PC-9 (cell line): Measurements from ENCODE around the gene MFRP. TPM values are rescaled to one million over a fixed set of nuclear protein-coding genes. Genes with fewer than 3 reads are reported as not detected.

Experiments used
- BruUV-seq: library from RNA; stranded (reverse); fragments of 400-500 nt; replicated peaks from 2 replicates; lab custom pipeline; 2021; lab: Mats Ljungman, UMichigan
- CTCF ChIA-PET: fragments of 300-600 bp; sonication (Branson Sonifier 250); formaldehyde crosslinking; loops from one replicate; lab custom pipeline; 2022; ENCODE audit warnings: antibody characterized with exemption; lab: Charles Lee
- POLR2A ChIA-PET: fragments of 300-600 bp; sonication (Branson Sonifier 250); formaldehyde crosslinking; loops from one replicate; lab custom pipeline; 2022; ENCODE audit warnings: antibody characterized with exemption; ENCODE audit not compliant: unreplicated experiment; lab: Charles Lee
- DNase-seq, 2 experiments: peaks; one replicate each; pipeline versions ENCODE4 v3.0.0 to v3.0.0-alpha.2; 2015 to 2022; ENCODE audit warnings: mixed read lengths in 1 of 2
- H2AFZ ChIP-seq: fragments of 200-600 bp; sonication (generic); 2 replicates; pipeline ENCODE4 v1.8.1; 2017; ENCODE audit warnings: antibody characterized with exemption
- H3F3A ChIP-seq: fragments of 200-600 bp; sonication (generic); 2 replicates; pipeline ENCODE4 v1.8.1; 2017; ENCODE audit warnings: antibody characterized with exemption, mild to moderate bottlenecking, low read depth; ENCODE audit not compliant: insufficient read depth
- H3K27ac ChIP-seq: fragments of 200-600 bp; sonication (generic); 2 replicates; pipeline ENCODE4 v1.6.1; 2016; ENCODE audit warnings: mixed run types
- H3K27me3 ChIP-seq: fragments of 200-600 bp; sonication (generic); 2 replicates; pipeline ENCODE4 v1.6.1; 2016; ENCODE audit warnings: low read depth, mixed run types; ENCODE audit not compliant: insufficient read depth
- H3K36me3 ChIP-seq: fragments of 200-600 bp; sonication (generic); 2 replicates; pipeline ENCODE4 v1.6.1; 2016; ENCODE audit warnings: low read depth, mixed run types
- H3K4me1 ChIP-seq: fragments of 200-600 bp; sonication (generic); replicated peaks from 2 replicates; pipeline ENCODE4 v1.6.1; 2016; ENCODE audit warnings: mixed run types; ENCODE audit not compliant: insufficient read depth
- H3K4me2 ChIP-seq: fragments of 200-600 bp; sonication (generic); 2 replicates; pipeline ENCODE4 v1.6.1; 2017; ENCODE audit warnings: mixed run types
- H3K4me3 ChIP-seq: fragments of 200-600 bp; sonication (generic); 2 replicates; pipeline ENCODE4 v1.6.1; 2016; ENCODE audit warnings: mixed run types
- H3K79me2 ChIP-seq: fragments of 200-600 bp; sonication (generic); 2 replicates; pipeline ENCODE4 v1.6.1; 2017; ENCODE audit warnings: low read depth, mixed run types
- H3K9me2 ChIP-seq: fragments of 200-600 bp; sonication (generic); 2 replicates; pipeline ENCODE4 v1.8.1; 2017; ENCODE audit warnings: mild to moderate bottlenecking; ENCODE audit not compliant: insufficient read depth
- H3K9me3 ChIP-seq: fragments of 200-600 bp; sonication (generic); 2 replicates; pipeline ENCODE4 v1.8.1; 2016; ENCODE audit warnings: low read depth; ENCODE audit not compliant: insufficient read depth
- H4K20me1 ChIP-seq: fragments of 200-600 bp; sonication (generic); 2 replicates; pipeline ENCODE4 v1.8.1; 2017; ENCODE audit not compliant: insufficient read depth
- CTCF ChIP-seq: fragments of 200-600 bp; sonication (generic); conservative IDR thresholded peaks from 2 replicates; pipeline ENCODE4 v1.6.1; 2017; ENCODE audit warnings: mixed run types, antibody characterized with exemption, mild to moderate bottlenecking, moderate library complexity
- EZH2 ChIP-seq: fragments of 200-600 bp; sonication (generic); IDR thresholded peaks from 2 replicates; pipeline ENCODE4 v1.8.0; 2017; ENCODE audit warnings: antibody characterized with exemption, low read depth
- intact Hi-C: fragments of 100-400 bp; cut with micrococcal nuclease; formaldehyde crosslinking; loops from one replicate; pipeline ENCODE4 v1.10.0; 2022; ENCODE audit not compliant: unreplicated experiment
- total RNA-seq: library from RNA; stranded (reverse); gene quantifications from 2 replicates; pipeline ENCODE4 v1.2.3, GENCODE V29; 2021

Gene MFRP
- total RNA-seq, 1 experiment from 2014 or later = not detected

DNA sequence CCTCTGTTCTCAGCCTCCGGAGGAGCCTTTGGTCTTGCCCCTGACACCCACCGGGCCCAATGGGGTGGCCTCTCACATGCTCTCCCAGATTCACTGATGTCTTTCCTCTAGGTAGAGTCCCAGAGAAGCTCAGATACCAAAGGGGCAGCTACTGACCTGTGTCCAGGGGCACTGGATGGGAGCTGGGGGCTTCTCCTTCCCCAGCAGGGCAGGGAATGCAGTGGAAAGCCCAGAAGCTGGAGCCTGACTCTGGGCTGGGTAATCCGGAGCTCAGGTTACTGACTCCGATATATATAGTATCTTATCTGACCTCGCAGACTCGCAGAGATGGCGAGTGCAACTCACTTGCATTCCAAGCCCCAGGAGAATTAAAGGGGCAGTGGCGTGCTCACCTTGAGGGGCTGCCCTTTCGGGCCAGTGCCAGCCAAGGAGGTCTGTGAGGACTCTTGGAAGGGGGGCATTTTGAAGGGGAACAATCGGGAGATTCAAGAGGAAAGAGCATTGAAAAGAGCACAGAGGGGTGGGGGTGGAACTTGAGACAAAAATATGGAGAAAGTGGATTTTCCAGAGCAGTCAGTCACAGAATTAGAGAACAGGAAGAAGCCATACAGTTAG is 32.5 kb upstream of the MFRP start:
- peak overlapping the region; percentile 14; the same call in 1 of the 2 replicates for H3K4me2 ChIP-seq
- POLR2A ChIA-PET = interaction anchor here (0.6 kb wide), 1 partner anchor 41 kb away, joined by 56 read pairs; no protein-coding TSS in a partner anchor
- H3K9me2 ChIP-seq = no peaks in the 10 kb centered on the region
- peaks cover 4% of the 10 kb centered on the region; the same call in 1 of the 2 replicates for H3F3A ChIP-seq
- no peak for DNase-seq
- H3K36me3 ChIP-seq = no peaks in the 10 kb centered on the region
- no peak overlapping the region for H3K4me3 ChIP-seq
- no peaks in the 10 kb centered on the region for H3K9me3 ChIP-seq
- no peak for TF ChIP-seq EZH2
- no peak for TF ChIP-seq CTCF
- CTCF ChIA-PET = interaction anchor here (0.6 to 2.1 kb wide), 3 partner anchors 24 to 93 kb away, joined by 3 to 6 read pairs (median 4); no protein-coding TSS in a partner anchor
- intact Hi-C loops = no loop called here
- no peak overlapping the region for H3K27ac ChIP-seq
- no peaks in the 10 kb centered on the region for H3K27me3 ChIP-seq
- no peaks in the 10 kb centered on the region for H4K20me1 ChIP-seq
- BruUV-seq = no TSS peak
- peaks cover 37% of the 10 kb centered on the region for H3K4me1 ChIP-seq
- H3K79me2 ChIP-seq = no peaks in the 10 kb centered on the region
- no peak overlapping the region for H2AFZ ChIP-seq

GRCh38 chr11:119377961-119378667 is 31.6 kb upstream of the MFRP start:
- no peaks in the 10 kb centered on the region for H3K9me2 ChIP-seq
- no peak overlapping the region for H2AFZ ChIP-seq
- H3K4me3 ChIP-seq = no peak overlapping the region
- ChIA-PET CTCF (interaction anchor here (0.6 to 2.1 kb wide), 3 partner anchors 18 to 94 kb away, joined by 3 to 6 read pairs (median 5); no protein-coding TSS in a partner anchor), POLR2A (interaction anchor here (0.7 kb wide), 1 partner anchor 529 kb away, joined by 4 read pairs; no protein-coding TSS in a partner anchor)
- H3K4me1 ChIP-seq = peaks cover 37% of the 10 kb centered on the region
- no TSS peak for BruUV-seq
- no peaks in the 10 kb centered on the region for H4K20me1 ChIP-seq
- H3K9me3 ChIP-seq = no peaks in the 10 kb centered on the region
- no peak overlapping the region for H3K27ac ChIP-seq
- H3K36me3 ChIP-seq = no peaks in the 10 kb centered on the region
- peaks cover 4% of the 10 kb centered on the region; the same call in 1 of the 2 replicates for H3F3A ChIP-seq
- H3K27me3 ChIP-seq = no peaks in the 10 kb centered on the region
- peak overlapping the region; percentile 47 for H3K4me2 ChIP-seq
- H3K79me2 ChIP-seq = no peaks in the 10 kb centered on the region
- TF ChIP-seq CTCF (no peak), EZH2 (no peak)
- no peak for DNase-seq
- intact Hi-C loops = no loop called here

GRCh38 chr11:119377112-119377901 is 30.8 kb upstream of the MFRP start:
- no peaks in the 10 kb centered on the region for H4K20me1 ChIP-seq
- no TSS peak for BruUV-seq
- H3K27me3 ChIP-seq = no peaks in the 10 kb centered on the region
- H3K36me3 ChIP-seq = no peaks in the 10 kb centered on the region
- H3K4me2 ChIP-seq = peak overlapping the region; percentile 47
- H2AFZ ChIP-seq = no peak overlapping the region
- no peaks in the 10 kb centered on the region for H3K79me2 ChIP-seq
- CTCF ChIA-PET = interaction anchor here (0.6 to 2.1 kb wide), 3 partner anchors 21 to 98 kb away, joined by 3 to 8 read pairs (median 6); no protein-coding TSS in a partner anchor
- H3K27ac ChIP-seq = no peak overlapping the region
- peaks cover 4% of the 10 kb centered on the region; the same call in 1 of the 2 replicates for H3F3A ChIP-seq
- no peak overlapping the region for H3K4me3 ChIP-seq
- peak; percentile 69 to 73 for DNase-seq
- intact Hi-C loops = no loop called here
- H3K9me3 ChIP-seq = no peaks in the 10 kb centered on the region
- POLR2A ChIA-PET = interaction anchor here (0.7 kb wide), 1 partner anchor 530 kb away, joined by 4 read pairs; no protein-coding TSS in a partner anchor
- TF ChIP-seq EZH2 (no peak), CTCF (no peak)
- H3K4me1 ChIP-seq = peaks cover 35% of the 10 kb centered on the region
- H3K9me2 ChIP-seq = no peaks in the 10 kb centered on the region
